Neural cell (in vitro differentiated cells): ENCODE data around the gene CDK6.

Experiments used
- EP300 ChIP-seq: fragments of 450-650 bp; conservative IDR thresholded peaks from 2 replicates; pipeline ENCODE4 v1.6.1; 2014; ENCODE audit warnings: antibody characterized with exemption, mild to moderate bottlenecking, moderate library complexity; ENCODE audit not compliant: poor library complexity, severe bottlenecking
- EZH2 ChIP-seq: fragments of 200-600, 300-800 bp; shearing (Covaris generic), sonication (generic); IDR thresholded peaks from 2 replicates; pipeline ENCODE4 v1.6.1; 2014; ENCODE audit warnings: antibody characterized with exemption, low read length, borderline replicate concordance, mild to moderate bottlenecking; ENCODE audit not compliant: insufficient read depth, poor library complexity, severe bottlenecking
- POLR2AphosphoS5 ChIP-seq: IDR thresholded peaks from 2 replicates; pipeline ENCODE4 v1.6.1; 2012
- RAD21 ChIP-seq: fragments of 450-650 bp; conservative IDR thresholded peaks from 2 replicates; pipeline ENCODE4 v1.6.1; 2014; ENCODE audit warnings: antibody characterized with exemption, mild to moderate bottlenecking, moderate library complexity
- SMC3 ChIP-seq: fragments of 450-650 bp; conservative IDR thresholded peaks from 2 replicates; pipeline ENCODE4 v1.6.1; 2014; ENCODE audit warnings: antibody characterized with exemption, mild to moderate bottlenecking, moderate library complexity; ENCODE audit not compliant: poor library complexity
- TAF1 ChIP-seq: IDR thresholded peaks from 2 replicates; pipeline ENCODE4 v1.6.1; 2012; ENCODE audit warnings: low read depth
- TF ChIP-seq, protein P1 (sequence below): fragments of 450-650 bp; IDR thresholded peaks from 2 replicates; pipeline ENCODE4 v1.5.1; 2014; ENCODE audit warnings: antibody characterized with exemption, mild to moderate bottlenecking, moderate library complexity; ENCODE audit not compliant: poor library complexity, severe bottlenecking
- TF ChIP-seq, protein P2 (sequence below): IDR thresholded peaks from 2 replicates; pipeline ENCODE4 v1.6.1; 2012; ENCODE audit warnings: borderline replicate concordance

DNA sequence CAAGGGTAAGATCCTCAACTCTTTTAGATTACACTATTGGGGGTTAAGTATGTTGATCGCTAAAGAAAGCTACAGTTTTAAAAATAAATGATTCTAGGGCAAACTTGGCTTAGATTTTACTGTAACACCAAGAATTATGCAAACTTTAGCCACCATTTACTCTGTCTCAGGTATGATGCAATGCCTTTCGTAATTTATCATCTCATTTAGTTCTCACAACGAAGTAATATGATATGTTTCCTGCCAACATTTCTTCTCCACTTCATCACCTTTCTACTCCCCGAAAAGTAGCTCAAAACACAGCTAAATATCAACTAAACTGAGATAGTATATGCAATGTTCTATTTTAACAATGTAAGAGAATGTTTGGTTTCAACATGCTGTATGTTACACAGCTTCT, 267.2 kb downstream of the CDK6 start:
- TF ChIP-seq, protein P1, sequence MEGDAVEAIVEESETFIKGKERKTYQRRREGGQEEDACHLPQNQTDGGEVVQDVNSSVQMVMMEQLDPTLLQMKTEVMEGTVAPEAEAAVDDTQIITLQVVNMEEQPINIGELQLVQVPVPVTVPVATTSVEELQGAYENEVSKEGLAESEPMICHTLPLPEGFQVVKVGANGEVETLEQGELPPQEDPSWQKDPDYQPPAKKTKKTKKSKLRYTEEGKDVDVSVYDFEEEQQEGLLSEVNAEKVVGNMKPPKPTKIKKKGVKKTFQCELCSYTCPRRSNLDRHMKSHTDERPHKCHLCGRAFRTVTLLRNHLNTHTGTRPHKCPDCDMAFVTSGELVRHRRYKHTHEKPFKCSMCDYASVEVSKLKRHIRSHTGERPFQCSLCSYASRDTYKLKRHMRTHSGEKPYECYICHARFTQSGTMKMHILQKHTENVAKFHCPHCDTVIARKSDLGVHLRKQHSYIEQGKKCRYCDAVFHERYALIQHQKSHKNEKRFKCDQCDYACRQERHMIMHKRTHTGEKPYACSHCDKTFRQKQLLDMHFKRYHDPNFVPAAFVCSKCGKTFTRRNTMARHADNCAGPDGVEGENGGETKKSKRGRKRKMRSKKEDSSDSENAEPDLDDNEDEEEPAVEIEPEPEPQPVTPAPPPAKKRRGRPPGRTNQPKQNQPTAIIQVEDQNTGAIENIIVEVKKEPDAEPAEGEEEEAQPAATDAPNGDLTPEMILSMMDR = no peak
- no peak for TF ChIP-seq SMC3
- TF ChIP-seq, protein P2, sequence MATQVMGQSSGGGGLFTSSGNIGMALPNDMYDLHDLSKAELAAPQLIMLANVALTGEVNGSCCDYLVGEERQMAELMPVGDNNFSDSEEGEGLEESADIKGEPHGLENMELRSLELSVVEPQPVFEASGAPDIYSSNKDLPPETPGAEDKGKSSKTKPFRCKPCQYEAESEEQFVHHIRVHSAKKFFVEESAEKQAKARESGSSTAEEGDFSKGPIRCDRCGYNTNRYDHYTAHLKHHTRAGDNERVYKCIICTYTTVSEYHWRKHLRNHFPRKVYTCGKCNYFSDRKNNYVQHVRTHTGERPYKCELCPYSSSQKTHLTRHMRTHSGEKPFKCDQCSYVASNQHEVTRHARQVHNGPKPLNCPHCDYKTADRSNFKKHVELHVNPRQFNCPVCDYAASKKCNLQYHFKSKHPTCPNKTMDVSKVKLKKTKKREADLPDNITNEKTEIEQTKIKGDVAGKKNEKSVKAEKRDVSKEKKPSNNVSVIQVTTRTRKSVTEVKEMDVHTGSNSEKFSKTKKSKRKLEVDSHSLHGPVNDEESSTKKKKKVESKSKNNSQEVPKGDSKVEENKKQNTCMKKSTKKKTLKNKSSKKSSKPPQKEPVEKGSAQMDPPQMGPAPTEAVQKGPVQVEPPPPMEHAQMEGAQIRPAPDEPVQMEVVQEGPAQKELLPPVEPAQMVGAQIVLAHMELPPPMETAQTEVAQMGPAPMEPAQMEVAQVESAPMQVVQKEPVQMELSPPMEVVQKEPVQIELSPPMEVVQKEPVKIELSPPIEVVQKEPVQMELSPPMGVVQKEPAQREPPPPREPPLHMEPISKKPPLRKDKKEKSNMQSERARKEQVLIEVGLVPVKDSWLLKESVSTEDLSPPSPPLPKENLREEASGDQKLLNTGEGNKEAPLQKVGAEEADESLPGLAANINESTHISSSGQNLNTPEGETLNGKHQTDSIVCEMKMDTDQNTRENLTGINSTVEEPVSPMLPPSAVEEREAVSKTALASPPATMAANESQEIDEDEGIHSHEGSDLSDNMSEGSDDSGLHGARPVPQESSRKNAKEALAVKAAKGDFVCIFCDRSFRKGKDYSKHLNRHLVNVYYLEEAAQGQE = no peak
- no peak for TF ChIP-seq POLR2AphosphoS5
- TF ChIP-seq TAF1 = no peak
- no peak for TF ChIP-seq EP300
- TF ChIP-seq EZH2 = no peak
- TF ChIP-seq RAD21 = no peak
